Heart right ventricle (tissue), 16 donors: ENCODE data around the gene P2RX7. TPM values are rescaled to one million over a fixed set of nuclear protein-coding genes. Genes with fewer than 3 reads are reported as not detected.
A peak's percentile ranks its signal among the peaks of the same experiment; 100 is the strongest.
"Not testable (repeated sequence)": the region's sequence is repeated elsewhere in the genome, so short reads cannot be mapped to it uniquely, and the experiment has no call there.

Experiments
- ATAC-seq, 8 donors: fragments of 200-7000 bp; cut with Tn5 transposase; one replicate each; pipeline ENCODE4 v1.9.1; 2020; ENCODE audit warnings: mild to moderate bottlenecking in 8 of 8, moderate library complexity in 8 of 8, moderate number of reproducible peaks in 1 of 8
- DNase-seq, 2 donors: peaks; one replicate each; pipeline ENCODE4 v3.0.0-alpha.2; 2020
- H3K27ac ChIP-seq, 10 donors: fragments of 200-600 bp; sonication (generic) in 2 of 10; one replicate each; pipeline versions ENCODE4 v1.5.0 to v1.8.0; 2020 to 2022; ENCODE audit warnings: mild to moderate bottlenecking in 3 of 10
- H3K27me3 ChIP-seq, 7 donors: fragments of 200-600 bp; one replicate each; pipeline ENCODE4 v1.8.0; 2021 to 2022; ENCODE audit warnings: mild to moderate bottlenecking in 2 of 7
- H3K36me3 ChIP-seq, 9 donors: fragments of 200-600 bp; sonication (generic) in 1 of 9; one replicate each; pipeline versions ENCODE4 v1.5.0 to v1.8.0; 2020 to 2022; ENCODE audit warnings: mild to moderate bottlenecking in 2 of 9
- H3K4me1 ChIP-seq, 9 donors: fragments of 200-600 bp; sonication (generic) in 1 of 9; one replicate each; pipeline versions ENCODE4 v1.5.0 to v1.8.0; 2020 to 2022; ENCODE audit warnings: mild to moderate bottlenecking in 4 of 9
- H3K4me3 ChIP-seq, 10 donors: fragments of 200-600 bp; sonication (generic) in 2 of 10; one replicate each; pipeline versions ENCODE4 v1.5.0 to v1.8.0; 2020 to 2022; ENCODE audit warnings: mild to moderate bottlenecking in 7 of 10, moderate library complexity in 2 of 10
- H3K9me3 ChIP-seq, 11 donors: fragments of 200-600 bp in 10 of 11; sonication (generic) in 2 of 11; one replicate each; pipeline versions ENCODE4 v1.5.0 to v1.8.0; 2013 to 2022; ENCODE audit warnings: mild to moderate bottlenecking in 2 of 11, control low read depth in 1 of 11, moderate library complexity in 1 of 11
- CTCF ChIP-seq, 9 donors: fragments of 200-600 bp; sonication (generic) in 2 of 9; IDR thresholded peaks; one replicate each; pipeline versions ENCODE4 v1.5.0 to v1.8.0; 2021 to 2022; ENCODE audit warnings: antibody characterized with exemption in 9 of 9, mild to moderate bottlenecking in 5 of 9, moderate library complexity in 1 of 9
- WGBS, 2 donors: extraction: QIAGEN DNeasy Blood & Tissue Kit; methylation state at CpG; one replicate each; pipeline ENCODE4 v1.1.7; 2013; ENCODE audit warnings: inconsistent platforms in 1 of 2; 5-methylcytosine and 5-hydroxymethylcytosine counted together
- intact Hi-C, 10 donors: fragments of 100-400 bp; cut with DNase I; formaldehyde crosslinking; loops; one replicate each; pipeline versions ENCODE4 v1.11.1 to v1.14.2; 2022
- polyA plus RNA-seq, 2 donors: library from polyadenylated mRNA; stranded (reverse); fragments of 200-250 nt; gene quantifications; one replicate each; pipeline ENCODE4 v1.2.3, GENCODE V29; 2013
- total RNA-seq, 10 donors: library from RNA; stranded (reverse); fragmentation: NEBNext Ultra II Directional in 3 of 10; extraction: Animal tissue kit (Norgen Biotek cat#: 25700) in 3 of 10; gene quantifications; one replicate each; pipeline versions ENCODE4 v1.2.1 to v1.2.4, GENCODE V29; 2021 to 2023
- donor health status: Arrhythmogenic right ventricular cardiomyopathy.
- donor health status: ischemic (EF 13 %, LVEDD 7.1; RV severe dilation, severe dysfunction).
- donor health status: healthy with polysubstance abuse.
- donor health status: DM: no; HTN: yes; CAD: no.
- donor health status: DM: no; HTN: no; CAD: no.
- donor health status: ischemic (EF 25% LVEDD 6.9; RV normal size, moderate dysfunction).
- donor health status: ischemic (EF 25% LVEDD 5.7; RV mildly dilated, moderate dysfunction).
- donor health status: healthy.
- donor health status: DM: yes; HTN: yes; CAD: no.
- donor health status: Ischemic cardiomyopathy.
- donor health status: ischemic (EF 35%, LVEDD 5.7; RV mildly dilated, moderate dysfunction).
- donor health status: nonischemic (EF 11% LVEDD 7.7; RV severe dilation, severe dysfunction).
- donor health status: DM: yes; HTN: yes; CAD: no.
- donor health status: PGD.
- donor health status: ischemic (EF 29% LVEDD 5.4; RV normal size, mild dysfunction).
- donor health status: nonischemic (EF 23%, LVEDD 6.1; RV moderate dilation, normal function).

P2RX7 gene
- total and polyA plus RNA-seq, 12 donors: 0.25 to 7.0 (median 1.6) TPM

GRCh38 chr12:121223292-121224285, 90.9 kb downstream of the P2RX7 start:
- no peak for DNase-seq
- intact Hi-C loops: loop anchor here in 1 of 10 donors (10.0 kb wide), 1 partner anchor 109 kb away; no protein-coding TSS in a partner anchor
- WGBS, 2 donors: 86 to 89% methylated on average over 19 of the region's 19 CpGs
- no peaks in the 10 kb centered on the region for H3K27me3 ChIP-seq
- H3K4me3 ChIP-seq: no peak overlapping the region
- peaks cover 0 to 14% (median 0%) of the 10 kb centered on the region in 9 donors for H3K4me1 ChIP-seq
- TF ChIP-seq CTCF (IDR thresholded peaks at IDR 0.05): peak in 1 of 9 donors; percentile 29
- ATAC-seq: no peak
- H3K9me3 ChIP-seq: no peaks in the 10 kb centered on the region
- H3K27ac ChIP-seq: peak overlapping the region in 1 of 10 donors; percentile 36
- H3K36me3 ChIP-seq: peaks cover 0 to 76% (median 9%) of the 10 kb centered on the region in 9 donors

GRCh38 chr12:121224591-121224990, 91.9 kb downstream of the P2RX7 start:
- Histone ChIP-seq H3K27me3 (no peaks in the 10 kb centered on the region), H3K4me3 (no peak overlapping the region), H3K9me3 (no peaks in the 10 kb centered on the region), H3K27ac (no peak overlapping the region), H3K36me3 (peaks cover 0 to 80% (median 9%) of the 10 kb centered on the region in 9 donors), H3K4me1 (peaks cover 0 to 14% (median 0%) of the 10 kb centered on the region in 9 donors)
- intact Hi-C loops: loop anchor here in 1 of 10 donors (10.0 kb wide), 1 partner anchor 110 kb away; no protein-coding TSS in a partner anchor
- 87 to 93% methylated on average over 8 of the region's 8 CpGs for WGBS, 2 donors
- DNase-seq: no peak
- no peak for ATAC-seq
- TF ChIP-seq CTCF (IDR thresholded peaks at IDR 0.05): no peak

GRCh38 chr12:121226399-121226798, 93.7 kb downstream of the P2RX7 start:
- no peak for TF ChIP-seq CTCF (IDR thresholded peaks at IDR 0.05)

DNA sequence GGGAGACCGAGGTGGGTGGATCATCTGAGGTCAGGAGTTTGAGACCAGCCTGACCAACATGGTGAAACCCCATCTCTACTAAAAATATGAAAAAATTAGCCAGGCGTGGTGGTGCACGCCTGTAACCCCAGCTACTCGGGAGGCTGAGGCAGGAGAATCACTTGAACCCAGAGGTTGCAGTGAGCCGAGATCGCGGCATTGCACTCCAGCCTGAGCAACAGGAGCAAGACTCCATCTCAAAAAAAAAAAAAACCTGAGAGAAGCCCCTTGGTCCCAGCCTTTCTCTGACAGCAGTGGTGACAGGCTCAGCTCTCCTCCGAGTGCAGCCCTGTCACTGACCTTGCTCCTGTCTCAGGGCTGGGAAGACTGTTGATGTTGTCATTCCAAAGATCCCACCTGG, 94.2 kb downstream of the P2RX7 start:
- ATAC-seq, H3K27ac ChIP-seq, DNase-seq, H3K4me3 ChIP-seq, H3K9me3 ChIP-seq, H3K27me3 ChIP-seq: not testable (repeated sequence)
- intact Hi-C loops: loop anchor here in 1 of 10 donors (10.0 kb wide), 1 partner anchor 112 kb away; no protein-coding TSS in a partner anchor
- 95 to 99% methylated on average over 8 of the region's 8 CpGs for WGBS, 2 donors
- H3K36me3 ChIP-seq: peaks cover 0 to 80% (median 7%) of the 10 kb centered on the region in 9 donors
- H3K4me1 ChIP-seq: peaks cover 0 to 22% (median 0%) of the 10 kb centered on the region in 9 donors

More at GRCh38 chr12:121226399-121226798, 93.7 kb downstream of the P2RX7 start:
- H3K27me3 ChIP-seq: no peaks in the 10 kb centered on the region
- peaks cover 0 to 81% (median 9%) of the 10 kb centered on the region in 9 donors for H3K36me3 ChIP-seq
- H3K27ac ChIP-seq: no peak overlapping the region
- H3K9me3 ChIP-seq: no peaks in the 10 kb centered on the region
- peaks cover 0 to 22% (median 0%) of the 10 kb centered on the region in 9 donors for H3K4me1 ChIP-seq
- ATAC-seq (no peak), DNase-seq (no peak)
- H3K4me3 ChIP-seq: no peak overlapping the region
- intact Hi-C loops: loop anchor here in 1 of 10 donors (10.0 kb wide), 1 partner anchor 112 kb away; no protein-coding TSS in a partner anchor
- WGBS, 2 donors: 90 to 93% methylated on average over 8 of the region's 8 CpGs
